Stimulated activated effector memory CD8-positive, alpha-beta T cell treated with anti-CD3 and anti-CD28 coated beads, Interleukin-12 subunit alpha, Interleukin-12 subunit beta, amount 100 ng/mL, for 72 hours (primary cell): ENCODE data around the gene APOBEC2.
"Not testable (repeated sequence)": the region's sequence is repeated elsewhere in the genome, so short reads cannot be mapped to it uniquely, and the experiment has no call there.

Experiments used
- ATAC-seq: fragments of 150-1000 bp; cut with Tn5 transposase; 2 replicates; pipeline ENCODE4 v1.10.0; 2021
- DNase-seq, 2 donors: peaks; one replicate each; pipeline ENCODE4 v3.0.0; 2021 to 2022; ENCODE audit warnings: low spot score in 2 of 2
- H3K27ac Mint-ChIP-seq: one replicate; pipeline ENCODE4 v1.8.0; 2022; ENCODE audit warnings: mild to moderate bottlenecking, mixed read lengths
- H3K36me3 Mint-ChIP-seq: one replicate; pipeline ENCODE4 v1.8.0; 2022; ENCODE audit warnings: mild to moderate bottlenecking, mixed read lengths
- H3K4me1 Mint-ChIP-seq: one replicate; pipeline ENCODE4 v1.8.0; 2022; ENCODE audit warnings: mixed read lengths
- H3K4me3 Mint-ChIP-seq: one replicate; pipeline ENCODE4 v1.8.0; 2022; ENCODE audit warnings: mild to moderate bottlenecking, mixed read lengths
- H3K9me3 Mint-ChIP-seq: one replicate; pipeline ENCODE4 v1.8.0; 2022; ENCODE audit warnings: mixed read lengths

Gene APOBEC2

DNA sequence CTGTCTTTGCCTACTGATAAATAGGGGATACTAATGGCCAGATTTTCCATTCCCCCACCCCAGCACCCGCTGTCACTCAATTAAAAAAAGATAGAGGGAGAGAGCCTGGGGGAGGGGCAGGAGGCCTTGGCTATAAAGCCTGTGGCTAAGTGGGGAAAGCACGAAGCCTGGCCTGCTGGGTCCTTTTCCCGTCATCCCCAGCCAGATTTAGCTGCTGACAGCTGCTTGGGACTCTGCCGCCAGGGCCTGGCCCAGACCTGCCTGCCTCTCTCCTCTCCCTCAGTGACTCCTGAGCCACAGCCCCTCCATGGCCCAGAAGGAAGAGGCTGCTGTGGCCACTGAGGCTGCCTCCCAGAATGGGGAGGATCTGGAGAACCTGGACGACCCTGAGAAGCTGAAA, at the start of gene APOBEC2:
Gene APOBEC2, plus strand, starts transcription at position 162 of the 400 bp plus-strand sequence. Its CDS starts 146 bp downstream, at position 308.
- Mint-ChIP-seq H3K4me3 (no peak within 1 kb of the TSS), H3K9me3 (no peaks in the 10 kb centered on the region), H3K4me1 (peaks cover 19% of the 10 kb centered on the region), H3K36me3 (peaks cover 19% of the 10 kb centered on the region), H3K27ac (peak within 1 kb of the TSS; percentile 5)
- DNase-seq (no peak), ATAC-seq (no peak)

DNA sequence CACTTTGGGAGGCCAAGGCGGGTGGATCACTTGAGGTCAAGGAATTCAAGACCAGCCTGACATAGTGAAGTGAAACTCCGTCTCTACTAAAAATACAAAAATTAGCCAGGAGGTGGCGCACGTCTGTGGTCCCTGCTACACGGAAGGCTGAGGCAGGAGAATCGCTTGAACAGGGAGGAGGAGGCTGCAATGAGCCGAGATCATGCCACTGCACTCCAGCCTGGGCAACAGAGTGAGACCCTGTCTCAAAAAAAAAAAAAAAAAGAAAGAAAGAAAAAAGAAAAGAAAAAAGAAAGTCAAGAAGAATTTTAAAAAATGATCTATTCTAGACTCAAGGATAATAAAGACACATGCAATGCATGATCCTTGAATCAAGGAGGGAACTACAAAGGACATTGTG, 46.8 kb upstream of the APOBEC2 start:
- not testable (repeated sequence) for H3K27ac Mint-ChIP-seq, H3K9me3 Mint-ChIP-seq
- peak; percentile 42 to 71 for DNase-seq

DNA sequence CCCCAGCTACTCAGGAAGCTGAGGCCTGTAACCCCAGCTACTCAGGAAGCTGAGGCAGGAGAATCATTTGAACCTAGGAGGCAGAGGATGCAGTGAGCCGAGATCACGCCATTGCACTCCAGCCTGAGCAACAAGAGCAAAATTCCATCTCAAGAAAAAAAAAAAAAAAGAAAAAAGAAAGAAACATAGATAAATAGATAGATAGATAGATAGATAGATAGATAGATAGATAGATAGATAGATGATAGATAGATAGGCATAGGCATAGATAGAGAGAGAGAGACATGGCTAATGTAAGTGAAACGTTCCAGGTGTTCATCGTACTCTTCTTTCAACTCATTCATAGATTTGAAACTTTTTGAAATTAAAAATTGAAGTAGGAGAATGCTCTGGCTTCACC, 46.0 kb upstream of the APOBEC2 start:
- not testable (repeated sequence) for H3K4me1 Mint-ChIP-seq, H3K27ac Mint-ChIP-seq, DNase-seq, ATAC-seq, H3K36me3 Mint-ChIP-seq, H3K4me3 Mint-ChIP-seq, H3K9me3 Mint-ChIP-seq

More for the DNA sequence above, 46.8 kb upstream of the APOBEC2 start:
- H3K4me3 Mint-ChIP-seq, H3K36me3 Mint-ChIP-seq, H3K4me1 Mint-ChIP-seq: not testable (repeated sequence)
- ATAC-seq = peak; percentile 62

DNA sequence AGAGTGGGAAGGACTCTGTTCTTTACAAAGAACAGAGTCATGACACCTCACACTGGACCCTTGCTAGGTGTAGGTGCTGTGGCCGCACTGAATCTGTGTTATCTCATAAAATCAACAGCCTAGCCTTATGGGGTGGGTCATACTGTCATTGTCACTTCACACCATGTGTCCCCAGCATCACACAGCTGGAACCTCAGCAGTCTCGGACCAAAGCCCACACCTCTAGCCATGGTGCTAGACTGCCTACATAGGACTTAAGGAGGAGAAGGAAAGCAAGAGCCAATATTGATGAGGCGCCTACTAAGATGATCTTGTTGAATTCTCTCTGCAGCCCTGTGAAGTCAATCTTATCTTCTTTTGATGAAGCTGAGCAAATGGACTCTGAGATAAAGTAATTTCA, 45.0 kb upstream of the APOBEC2 start:
- Mint-ChIP-seq H3K27ac (no peak overlapping the region), H3K4me1 (no peaks in the 10 kb centered on the region), H3K4me3 (no peak overlapping the region), H3K9me3 (no peaks in the 10 kb centered on the region), H3K36me3 (no peaks in the 10 kb centered on the region)
- ATAC-seq = no peak
- DNase-seq = no peak

DNA sequence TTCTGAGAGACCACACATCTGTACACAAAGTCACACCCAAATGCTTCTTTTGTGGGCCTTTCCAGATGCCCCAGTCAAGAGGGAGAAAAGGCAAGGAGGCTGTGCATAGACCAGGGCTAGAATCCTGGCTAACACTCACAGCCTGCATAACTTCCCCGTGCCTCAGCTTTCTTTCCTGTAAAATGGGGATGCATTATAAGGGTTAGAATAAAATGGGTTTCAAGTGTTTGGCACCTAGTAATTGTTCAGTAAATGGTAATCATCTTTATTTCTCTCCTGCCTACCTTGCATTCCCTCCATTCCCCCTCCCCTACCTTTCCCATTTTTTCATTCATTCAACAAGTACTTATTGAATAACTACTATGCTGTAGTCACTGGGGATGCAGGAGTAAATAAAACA, 43.3 kb upstream of the APOBEC2 start:
- ATAC-seq = no peak
- no peaks in the 10 kb centered on the region for H3K4me1 Mint-ChIP-seq
- H3K9me3 Mint-ChIP-seq = no peaks in the 10 kb centered on the region
- H3K4me3 Mint-ChIP-seq = no peak overlapping the region
- DNase-seq = no peak
- H3K36me3 Mint-ChIP-seq = no peaks in the 10 kb centered on the region
- H3K27ac Mint-ChIP-seq = no peak overlapping the region

DNA sequence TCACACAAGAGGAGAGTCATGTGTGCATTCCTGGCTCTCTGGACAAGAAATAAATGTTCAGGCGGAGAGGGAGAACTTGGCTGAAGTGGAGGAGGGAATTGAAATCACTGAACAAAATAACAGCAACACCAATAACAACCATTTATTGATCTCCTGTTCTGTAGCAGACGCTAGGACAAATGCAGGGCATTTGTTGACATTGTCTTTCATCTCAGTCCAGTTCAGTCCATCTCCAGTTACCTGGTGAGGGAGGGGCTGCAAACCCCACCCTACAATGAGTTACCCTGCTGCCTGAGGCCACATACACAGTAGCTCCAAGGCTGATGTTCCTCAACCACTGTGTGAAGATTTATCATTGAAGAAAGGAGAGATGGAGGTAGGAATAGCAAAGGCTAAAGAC, 41.3 kb upstream of the APOBEC2 start:
- Mint-ChIP-seq H3K27ac (no peak overlapping the region), H3K4me1 (no peaks in the 10 kb centered on the region), H3K4me3 (no peak overlapping the region), H3K36me3 (no peaks in the 10 kb centered on the region), H3K9me3 (no peaks in the 10 kb centered on the region)
- DNase-seq (no peak), ATAC-seq (no peak)

DNA sequence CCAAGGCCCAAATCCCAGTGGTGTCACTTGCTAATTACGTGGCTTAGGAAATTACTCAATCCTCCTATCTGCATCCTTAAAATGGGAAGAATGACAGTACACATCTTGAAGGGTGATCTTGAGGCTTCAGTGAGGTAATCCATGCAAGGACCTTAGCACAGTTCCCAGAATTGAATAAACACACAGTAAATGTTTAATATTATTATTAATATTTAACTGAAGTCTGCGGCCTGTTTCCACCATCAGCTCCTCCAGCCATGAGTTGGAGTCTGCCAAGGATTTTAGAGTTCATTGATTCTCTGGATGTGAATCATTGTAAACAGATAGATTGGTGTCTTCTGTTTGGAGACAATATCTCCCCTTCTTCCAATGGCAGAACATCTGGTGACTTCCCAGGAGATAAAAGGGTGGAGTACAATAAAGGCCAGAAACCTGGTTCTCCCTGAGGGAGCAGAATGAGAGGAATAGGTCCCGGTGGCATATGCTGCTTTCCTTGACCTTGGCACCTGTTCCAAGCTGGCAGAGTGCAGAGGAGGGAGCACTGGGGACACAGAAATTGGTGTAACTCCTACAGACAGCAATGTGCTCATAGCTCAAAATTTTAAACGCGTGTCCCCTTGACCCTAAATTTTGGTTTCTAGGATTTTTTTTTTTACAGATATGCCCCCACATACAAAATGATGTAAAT, 39.4 kb upstream of the APOBEC2 start:
- ATAC-seq (no peak), DNase-seq (no peak)
- Mint-ChIP-seq H3K36me3 (no peaks in the 10 kb centered on the region), H3K27ac (no peak overlapping the region), H3K9me3 (no peaks in the 10 kb centered on the region), H3K4me3 (no peak overlapping the region), H3K4me1 (no peaks in the 10 kb centered on the region)

DNA sequence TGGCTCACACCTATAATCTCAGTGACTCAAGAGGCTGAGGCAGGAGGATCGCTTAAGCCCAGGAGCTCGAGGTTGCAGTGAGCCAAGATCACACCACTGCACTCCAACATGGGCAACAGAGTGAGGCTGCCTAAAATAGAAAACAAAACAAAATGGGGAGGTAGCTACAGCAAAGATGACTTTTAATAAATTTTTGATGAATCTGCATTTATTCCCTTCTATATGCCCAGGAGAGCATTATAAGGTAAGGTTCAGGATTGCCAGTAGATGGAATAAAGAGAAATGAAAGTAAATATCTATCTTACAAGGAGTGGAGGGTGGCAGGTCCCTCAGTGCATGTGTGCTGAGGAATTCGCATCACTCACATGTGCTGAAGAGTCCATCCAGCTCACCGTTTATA, 38.2 kb upstream of the APOBEC2 start:
- DNase-seq = no peak
- H3K4me3 Mint-ChIP-seq = no peak overlapping the region
- ATAC-seq = no peak
- no peaks in the 10 kb centered on the region for H3K4me1 Mint-ChIP-seq
- H3K9me3 Mint-ChIP-seq = no peaks in the 10 kb centered on the region
- no peak overlapping the region for H3K27ac Mint-ChIP-seq
- no peaks in the 10 kb centered on the region for H3K36me3 Mint-ChIP-seq

DNA sequence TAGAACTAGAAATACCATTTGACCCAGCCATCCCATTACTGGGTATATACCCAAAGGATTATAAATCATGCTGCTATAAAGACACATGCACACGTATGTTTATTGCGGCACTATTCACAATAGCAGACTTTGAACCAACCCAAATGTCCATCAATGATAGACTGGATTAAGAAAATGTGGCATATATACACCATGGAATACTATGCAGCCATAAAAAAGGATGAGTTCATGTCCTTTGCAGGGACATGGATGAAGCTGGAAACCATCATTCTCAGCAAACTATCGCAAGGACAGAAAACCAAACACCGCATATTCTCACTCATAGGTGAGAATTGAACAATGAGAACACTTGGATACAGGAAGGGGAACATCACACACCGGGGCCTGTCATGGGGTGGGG, 37.1 kb upstream of the APOBEC2 start:
- H3K27ac Mint-ChIP-seq, H3K4me3 Mint-ChIP-seq, DNase-seq, H3K36me3 Mint-ChIP-seq, H3K4me1 Mint-ChIP-seq, H3K9me3 Mint-ChIP-seq, ATAC-seq: not testable (repeated sequence)

DNA sequence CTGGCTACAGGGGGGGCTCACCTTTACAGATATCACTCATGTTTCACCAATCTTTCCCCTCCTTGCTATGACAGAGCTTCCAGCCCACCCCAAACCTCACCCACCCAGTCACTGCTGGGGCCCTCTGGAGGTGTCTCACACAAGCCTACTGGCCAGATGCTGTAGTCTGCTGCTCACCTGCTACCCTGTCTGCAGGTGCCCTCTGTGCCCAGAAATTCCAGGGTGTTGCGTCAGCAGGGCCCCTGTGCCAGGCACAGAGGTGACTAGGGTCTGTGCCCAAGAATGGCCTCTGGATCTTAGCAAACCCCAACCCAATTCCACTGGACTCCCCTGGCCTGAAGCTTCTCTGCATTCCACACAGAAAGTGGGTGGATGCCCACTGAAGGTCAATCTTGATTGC, 35.3 kb upstream of the APOBEC2 start:
- ATAC-seq (no peak), DNase-seq (no peak)
- no peak overlapping the region for H3K27ac Mint-ChIP-seq
- H3K9me3 Mint-ChIP-seq = no peaks in the 10 kb centered on the region
- H3K36me3 Mint-ChIP-seq = no peaks in the 10 kb centered on the region
- H3K4me1 Mint-ChIP-seq = no peaks in the 10 kb centered on the region
- no peak overlapping the region for H3K4me3 Mint-ChIP-seq

DNA sequence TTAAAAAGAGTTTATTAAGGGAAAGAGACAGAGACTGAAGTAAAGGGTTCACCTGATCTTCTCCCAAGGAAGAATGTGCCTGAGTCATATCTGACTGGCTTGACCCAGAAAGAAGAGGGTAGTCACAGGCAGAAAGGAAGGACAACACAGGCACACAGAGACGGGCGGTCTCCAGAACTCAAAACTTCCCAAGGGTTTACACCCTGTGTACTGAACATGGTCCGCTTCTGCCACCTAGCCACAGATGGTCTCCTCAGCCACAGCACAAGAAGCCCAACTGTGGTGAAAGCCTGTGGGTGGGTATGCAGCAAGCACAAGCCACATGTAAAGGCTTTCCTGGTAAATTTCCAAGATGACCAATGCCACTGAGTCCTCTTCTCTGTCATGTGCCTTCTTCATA, 31.2 kb upstream of the APOBEC2 start:
- H3K9me3 Mint-ChIP-seq = no peaks in the 10 kb centered on the region
- DNase-seq (no peak), ATAC-seq (no peak)
- H3K36me3 Mint-ChIP-seq = no peaks in the 10 kb centered on the region
- no peaks in the 10 kb centered on the region for H3K4me1 Mint-ChIP-seq
- H3K4me3 Mint-ChIP-seq = no peak overlapping the region
- H3K27ac Mint-ChIP-seq = no peak overlapping the region

DNA sequence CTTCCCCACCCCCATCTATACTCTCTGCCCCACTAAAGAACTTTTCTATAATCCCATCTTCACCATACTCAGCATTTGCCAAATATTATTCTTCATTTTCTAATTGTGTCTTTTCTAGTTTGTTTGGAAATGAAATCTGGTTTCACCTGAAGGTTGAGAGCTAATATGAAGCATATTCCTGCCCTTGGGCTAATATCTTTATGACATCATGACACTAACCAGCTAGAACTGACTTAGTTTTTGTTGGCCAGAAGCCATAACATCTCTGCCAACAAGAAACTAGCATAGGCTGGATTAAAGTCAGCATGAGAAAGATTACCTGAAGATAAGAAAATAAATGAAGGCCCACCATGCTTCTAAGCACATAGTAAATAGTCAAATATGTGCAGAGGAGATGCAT, 30.7 kb upstream of the APOBEC2 start:
- no peak overlapping the region for H3K4me3 Mint-ChIP-seq
- H3K36me3 Mint-ChIP-seq = no peaks in the 10 kb centered on the region
- no peaks in the 10 kb centered on the region for H3K9me3 Mint-ChIP-seq
- peaks cover 4% of the 10 kb centered on the region for H3K4me1 Mint-ChIP-seq
- H3K27ac Mint-ChIP-seq = no peak overlapping the region
- DNase-seq = no peak
- no peak for ATAC-seq

DNA sequence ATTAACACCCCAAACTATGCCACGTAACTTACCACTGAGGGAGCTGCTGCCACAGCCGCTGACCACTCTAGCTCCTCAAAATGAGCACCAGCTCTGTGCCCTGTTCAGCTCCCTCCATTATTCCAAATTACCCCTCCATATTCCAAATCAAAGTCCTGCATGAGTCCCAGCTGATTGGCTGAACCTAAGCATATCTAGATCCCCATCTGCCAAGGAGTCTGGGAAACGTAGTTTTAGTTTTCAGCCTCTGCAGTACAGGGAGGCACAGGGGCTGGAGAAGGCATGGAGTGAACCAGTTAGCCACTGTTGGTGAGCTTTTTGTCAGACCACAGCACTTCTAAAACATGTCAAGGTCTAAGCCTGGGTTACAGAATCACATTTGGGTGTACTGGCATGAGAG, 29.9 kb upstream of the APOBEC2 start:
- DNase-seq (no peak), ATAC-seq (no peak)
- no peak overlapping the region for H3K4me3 Mint-ChIP-seq
- peaks cover 5% of the 10 kb centered on the region for H3K36me3 Mint-ChIP-seq
- H3K27ac Mint-ChIP-seq = no peak overlapping the region
- H3K9me3 Mint-ChIP-seq = no peaks in the 10 kb centered on the region
- peaks cover 13% of the 10 kb centered on the region for H3K4me1 Mint-ChIP-seq

DNA sequence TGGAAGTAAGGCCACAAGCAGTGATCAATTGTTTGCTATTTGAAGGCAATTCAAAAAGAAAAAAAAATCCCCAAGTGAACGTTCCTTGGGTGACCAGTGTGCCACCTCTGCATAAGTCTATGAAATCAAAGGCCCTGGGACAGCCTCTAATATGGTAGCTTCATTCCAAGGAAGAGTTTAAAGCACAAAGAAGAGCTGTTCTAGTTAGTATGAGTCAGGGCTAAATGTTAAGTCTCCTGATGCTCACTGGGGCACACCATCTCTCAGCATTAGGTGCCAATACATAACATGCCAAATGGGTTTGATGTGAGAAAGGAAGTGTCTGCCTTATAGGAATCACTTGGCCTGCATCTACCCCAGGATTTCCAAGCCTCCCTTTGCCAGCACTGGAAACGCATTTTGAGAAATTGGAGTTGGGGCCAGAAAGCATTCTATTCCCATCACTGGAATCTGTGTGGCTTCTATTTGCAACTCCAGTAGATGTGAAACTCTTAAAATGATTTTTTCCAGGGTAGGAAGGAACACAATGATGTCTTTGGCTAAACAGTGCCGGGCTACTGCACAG, 27.0 kb upstream of the APOBEC2 start:
- DNase-seq = no peak
- Mint-ChIP-seq H3K4me3 (no peak overlapping the region), H3K36me3 (peaks cover 6% of the 10 kb centered on the region), H3K27ac (no peak overlapping the region), H3K9me3 (no peaks in the 10 kb centered on the region), H3K4me1 (peaks cover 25% of the 10 kb centered on the region)
- no peak for ATAC-seq

DNA sequence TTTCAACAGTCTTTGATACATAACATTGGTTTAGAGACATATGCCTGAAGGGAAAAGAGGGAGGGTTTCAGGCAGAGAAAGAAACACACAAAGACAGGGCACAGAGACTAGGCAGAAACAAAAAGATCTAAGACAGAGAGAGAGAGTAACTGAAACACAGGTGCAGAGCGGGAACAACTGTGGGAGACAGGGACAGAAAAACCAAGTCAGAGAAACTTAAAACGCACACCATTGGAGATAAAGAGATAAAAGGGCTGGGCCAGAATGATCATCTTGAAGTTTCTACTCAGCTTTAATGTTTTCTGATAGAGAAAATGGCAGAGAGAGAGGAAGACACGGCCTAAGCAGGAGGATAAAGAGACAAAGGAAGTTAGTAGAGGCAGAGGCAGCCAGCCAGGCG, 25.8 kb upstream of the APOBEC2 start:
- Mint-ChIP-seq H3K4me3 (peak overlapping the region; percentile 72), H3K4me1 (peaks cover 25% of the 10 kb centered on the region), H3K36me3 (peaks cover 6% of the 10 kb centered on the region), H3K27ac (peak overlapping the region; percentile 58), H3K9me3 (no peaks in the 10 kb centered on the region)
- ATAC-seq (no peak), DNase-seq (no peak)

DNA sequence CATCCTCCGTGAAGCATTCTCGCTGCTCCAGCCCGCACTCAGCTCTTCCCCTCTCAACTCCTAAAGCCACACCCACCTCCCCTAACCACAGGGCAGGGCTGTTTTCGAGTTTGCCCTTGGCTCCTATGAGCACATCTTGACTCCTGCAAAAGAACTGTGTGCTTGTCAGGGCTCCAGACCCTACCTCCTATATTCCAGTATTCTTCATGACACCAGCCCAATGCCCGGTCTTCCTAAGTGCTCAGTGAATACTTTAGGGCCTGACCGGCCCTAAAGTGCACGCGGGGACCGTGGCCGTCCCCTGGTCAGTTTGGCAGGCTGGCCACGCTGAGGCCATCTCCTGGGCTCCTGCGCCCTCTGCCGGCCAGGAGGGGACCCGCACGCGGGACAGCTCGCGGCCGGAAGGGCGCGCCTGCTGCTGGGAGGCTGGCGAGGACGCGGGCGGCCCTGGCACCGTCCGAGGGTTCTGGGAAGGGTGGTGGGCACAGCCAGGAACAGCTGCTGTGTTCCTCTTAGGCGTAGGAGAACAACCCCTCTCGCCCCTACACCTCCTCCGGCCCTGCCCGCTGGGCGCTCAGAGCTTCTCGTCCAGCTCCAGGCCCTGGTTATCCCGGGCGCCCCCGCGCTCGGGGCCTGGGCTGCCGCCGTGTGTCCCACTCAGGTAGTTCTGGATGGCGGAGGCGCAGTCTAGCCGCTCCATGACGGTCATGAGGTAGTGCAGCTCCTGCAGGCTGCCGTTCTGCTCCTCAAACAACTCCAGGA, 25.0 kb upstream of the APOBEC2 start:
- no peaks in the 10 kb centered on the region for H3K9me3 Mint-ChIP-seq
- peaks cover 6% of the 10 kb centered on the region for H3K36me3 Mint-ChIP-seq
- H3K27ac Mint-ChIP-seq = peak overlapping the region; percentile 58
- peaks cover 25% of the 10 kb centered on the region for H3K4me1 Mint-ChIP-seq
- peak; percentile 91 to 93 for DNase-seq
- peak overlapping the region; percentile 72 for H3K4me3 Mint-ChIP-seq
- ATAC-seq = peak; percentile 90
